HEK293 (cell line): Measurements from ENCODE around the gene DST.
A peak's percentile ranks its signal among the peaks of the same experiment; 100 is the strongest.

Experiments used
- CTCF ChIA-PET: fragments of 350-600 bp; formaldehyde crosslinking; extraction: SDS; loops from one replicate; lab custom pipeline; 2021; ENCODE audit warnings: antibody characterized with exemption; lab: Yijun Ruan, JAX
- POLR2A ChIA-PET: fragments of 300-600 bp; formaldehyde crosslinking; extraction: SDS; loops from one replicate; lab custom pipeline; 2020; ENCODE audit warnings: antibody characterized with exemption, inconsistent platforms; lab: Yijun Ruan, JAX
- H3K27ac ChIP-seq: fragments of 200-500 bp; sonication (Bioruptor generic); 2 replicates; pipeline ENCODE4 v1.5.1; 2014; ENCODE audit warnings: low read depth, low read length, control low read depth, inconsistent platforms; ENCODE audit errors: extremely low read depth
- H3K36me3 ChIP-seq, 2 experiments: fragments of 200-500 bp in 1 of 2; sonication (Bioruptor generic) in 1 of 2; 1 replicate in 1 of 2; 2 replicates in 1 of 2; pipeline ENCODE4 v1.5.1; 2014 to 2017; ENCODE audit warnings: inconsistent platforms in 2 of 2, low read length in 2 of 2; ENCODE audit not compliant: control insufficient read depth in 2 of 2, insufficient read depth in 1 of 2
- H3K4me1 ChIP-seq: fragments of 200-500 bp; sonication (Bioruptor generic); 2 replicates; pipeline ENCODE4 v1.5.1; 2014; ENCODE audit warnings: mild to moderate bottlenecking, low read length, inconsistent platforms; ENCODE audit not compliant: control insufficient read depth, insufficient read depth
- H3K4me3 ChIP-seq: 2 replicates; pipeline ENCODE4 v1.5.1; 2011; ENCODE audit warnings: low read depth, mild to moderate bottlenecking, control low read depth, low read length, moderate library complexity
- H3K9me3 ChIP-seq: fragments of 200-500 bp; sonication (Bioruptor generic); 2 replicates; pipeline ENCODE4 v1.5.1; 2014; ENCODE audit warnings: low read depth, low read length, inconsistent platforms; ENCODE audit not compliant: control insufficient read depth, insufficient read depth
- FEZF1 ChIP-seq: fragments of 450-650 bp; formaldehyde crosslinking; IDR thresholded peaks from 2 replicates; pipeline ENCODE4 v1.5.1; 2016; ENCODE audit warnings: missing biosample characterization, missing genetic modification characterization
- MZF1 ChIP-seq: fragments of 450-650 bp; formaldehyde crosslinking; IDR thresholded peaks from 2 replicates; pipeline ENCODE4 v1.5.1; 2017; ENCODE audit warnings: missing biosample characterization, missing genetic modification characterization, borderline replicate concordance
- ZBTB17 ChIP-seq: fragments of 450-650 bp; formaldehyde crosslinking; IDR thresholded peaks from 2 replicates; pipeline ENCODE4 v1.5.1; 2016; ENCODE audit warnings: missing biosample characterization, missing genetic modification characterization
- ZBTB20 ChIP-seq: fragments of 450-650 bp; formaldehyde crosslinking; IDR thresholded peaks from 2 replicates; pipeline ENCODE4 v1.5.1; 2016; ENCODE audit warnings: missing biosample characterization, missing genetic modification characterization
- ZBTB21 ChIP-seq: fragments of 450-650 bp; formaldehyde crosslinking; IDR thresholded peaks from 2 replicates; pipeline ENCODE4 v1.5.1; 2017; ENCODE audit warnings: missing biosample characterization, missing genetic modification characterization
- ZFP69B ChIP-seq: fragments of 450-650 bp; formaldehyde crosslinking; IDR thresholded peaks from 2 replicates; pipeline ENCODE4 v1.5.1; 2016; ENCODE audit warnings: missing biosample characterization, missing genetic modification characterization
- ZNF2 ChIP-seq: fragments of 450-650 bp; formaldehyde crosslinking; IDR thresholded peaks from 2 replicates; pipeline ENCODE4 v1.5.1; 2016; ENCODE audit warnings: missing biosample characterization, missing genetic modification characterization
- ZNF341 ChIP-seq: fragments of 450-650 bp; formaldehyde crosslinking; IDR thresholded peaks from 2 replicates; pipeline ENCODE4; 2016; ENCODE audit warnings: low read depth, missing biosample characterization, missing genetic modification characterization
- ZNF549 ChIP-seq: fragments of 450-650 bp; IDR thresholded peaks from 2 replicates; pipeline ENCODE4 v1.5.1; 2018; ENCODE audit warnings: missing biosample characterization, missing genetic modification characterization, mild to moderate bottlenecking, inconsistent platforms, moderate library complexity
- ZNF600 ChIP-seq: fragments of 450-650 bp; formaldehyde crosslinking; IDR thresholded peaks from 2 replicates; pipeline ENCODE4 v1.5.1; 2016; ENCODE audit warnings: missing biosample characterization, missing genetic modification characterization
- ZNF664 ChIP-seq: fragments of 450-650 bp; formaldehyde crosslinking; IDR thresholded peaks from 2 replicates; pipeline ENCODE4 v1.5.1; 2016; ENCODE audit warnings: missing biosample characterization, missing genetic modification characterization
- ZXDB ChIP-seq: fragments of 450-650 bp; formaldehyde crosslinking; IDR thresholded peaks from 2 replicates; pipeline ENCODE4 v1.5.1; 2016; ENCODE audit warnings: missing biosample characterization, missing genetic modification characterization
- TF ChIP-seq, protein P1 (sequence below): fragments of 450-650 bp; formaldehyde crosslinking; optimal IDR thresholded peaks from 2 replicates; pipeline ENCODE3; 2016; ENCODE audit warnings: missing biosample characterization, mild to moderate bottlenecking, missing genetic modification characterization
- TF ChIP-seq, protein P2 (sequence below): fragments of 450-650 bp; formaldehyde crosslinking; IDR thresholded peaks from 2 replicates; pipeline ENCODE4 v1.5.1; 2016; ENCODE audit warnings: missing biosample characterization, missing genetic modification characterization
- TF ChIP-seq, protein P3 (sequence below): fragments of 450-650 bp; formaldehyde crosslinking; IDR thresholded peaks from 2 replicates; pipeline ENCODE4 v1.5.1; 2017; ENCODE audit warnings: missing biosample characterization, missing genetic modification characterization
- TF ChIP-seq, protein P4 (sequence below): fragments of 450-650 bp; formaldehyde crosslinking; IDR thresholded peaks from 2 replicates; pipeline ENCODE4 v1.5.0; 2017; ENCODE audit warnings: missing biosample characterization, missing genetic modification characterization, borderline replicate concordance
- TF ChIP-seq, protein P5 (sequence below): fragments of 450-650 bp; formaldehyde crosslinking; IDR thresholded peaks from 2 replicates; pipeline ENCODE4 v1.5.1; 2016; ENCODE audit warnings: missing biosample characterization, missing genetic modification characterization
- TF ChIP-seq, protein P6 (sequence below): fragments of 450-650 bp; IDR thresholded peaks from 2 replicates; pipeline ENCODE4 v1.5.1; 2018; ENCODE audit warnings: missing biosample characterization, missing genetic modification characterization
- TF ChIP-seq, protein P7 (sequence below): fragments of 450-650 bp; formaldehyde crosslinking; IDR thresholded peaks from 2 replicates; pipeline ENCODE4 v1.5.1; 2016; ENCODE audit warnings: missing biosample characterization, missing genetic modification characterization
- TF ChIP-seq, protein P8 (sequence below): fragments of 450-650 bp; formaldehyde crosslinking; IDR thresholded peaks from 2 replicates; pipeline ENCODE4 v1.5.1; 2016; ENCODE audit warnings: missing biosample characterization, missing genetic modification characterization, low read depth

Gene DST

DNA sequence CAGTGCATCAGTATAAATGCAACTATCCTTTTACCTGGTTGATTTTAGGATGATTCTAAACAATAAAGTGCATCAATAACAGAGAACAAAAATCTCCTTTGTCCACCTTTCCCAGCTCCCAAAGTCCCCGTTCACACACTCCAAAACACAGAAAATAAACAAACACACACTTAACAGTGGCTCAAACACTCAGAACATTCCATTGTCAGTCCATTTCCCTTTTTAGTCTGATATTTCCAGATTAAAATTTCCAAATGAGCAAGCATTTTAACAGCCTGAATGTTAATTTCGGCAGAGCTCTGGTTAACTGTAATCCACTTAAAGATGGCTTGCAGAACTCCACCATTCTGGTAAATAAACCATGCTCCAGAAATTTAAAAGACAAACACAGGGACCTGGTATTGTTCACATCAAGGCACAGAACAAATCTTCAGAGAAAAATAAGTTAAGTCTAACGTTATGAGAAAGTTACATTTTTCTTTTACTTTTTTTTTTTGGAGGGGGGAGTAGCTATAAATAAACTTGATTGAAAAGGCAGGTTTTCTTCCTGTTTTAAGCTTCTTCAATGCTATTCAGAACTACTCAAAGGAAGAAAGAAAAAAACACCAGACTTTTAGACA is 100.8 kb downstream of the DST start (continued):
- TF ChIP-seq, protein P1, sequence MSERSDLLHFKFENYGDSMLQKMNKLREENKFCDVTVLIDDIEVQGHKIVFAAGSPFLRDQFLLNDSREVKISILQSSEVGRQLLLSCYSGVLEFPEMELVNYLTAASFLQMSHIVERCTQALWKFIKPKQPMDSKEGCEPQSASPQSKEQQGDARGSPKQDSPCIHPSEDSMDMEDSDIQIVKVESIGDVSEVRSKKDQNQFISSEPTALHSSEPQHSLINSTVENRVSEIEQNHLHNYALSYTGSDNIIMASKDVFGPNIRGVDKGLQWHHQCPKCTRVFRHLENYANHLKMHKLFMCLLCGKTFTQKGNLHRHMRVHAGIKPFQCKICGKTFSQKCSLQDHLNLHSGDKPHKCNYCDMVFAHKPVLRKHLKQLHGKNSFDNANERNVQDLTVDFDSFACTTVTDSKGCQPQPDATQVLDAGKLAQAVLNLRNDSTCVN = no peak
- TF ChIP-seq FEZF1 = peak; percentile 76
- TF ChIP-seq, protein P2, sequence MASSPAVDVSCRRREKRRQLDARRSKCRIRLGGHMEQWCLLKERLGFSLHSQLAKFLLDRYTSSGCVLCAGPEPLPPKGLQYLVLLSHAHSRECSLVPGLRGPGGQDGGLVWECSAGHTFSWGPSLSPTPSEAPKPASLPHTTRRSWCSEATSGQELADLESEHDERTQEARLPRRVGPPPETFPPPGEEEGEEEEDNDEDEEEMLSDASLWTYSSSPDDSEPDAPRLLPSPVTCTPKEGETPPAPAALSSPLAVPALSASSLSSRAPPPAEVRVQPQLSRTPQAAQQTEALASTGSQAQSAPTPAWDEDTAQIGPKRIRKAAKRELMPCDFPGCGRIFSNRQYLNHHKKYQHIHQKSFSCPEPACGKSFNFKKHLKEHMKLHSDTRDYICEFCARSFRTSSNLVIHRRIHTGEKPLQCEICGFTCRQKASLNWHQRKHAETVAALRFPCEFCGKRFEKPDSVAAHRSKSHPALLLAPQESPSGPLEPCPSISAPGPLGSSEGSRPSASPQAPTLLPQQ (tag by site-specific recombination) = no peak
- 0 out of 2 replicates have a peak, but pooled peaks have one; percentile 30 for TF ChIP-seq ZFP69B (tag by site-specific recombination)
- TF ChIP-seq ZNF664 (tag by site-specific recombination) = no peak

DNA sequence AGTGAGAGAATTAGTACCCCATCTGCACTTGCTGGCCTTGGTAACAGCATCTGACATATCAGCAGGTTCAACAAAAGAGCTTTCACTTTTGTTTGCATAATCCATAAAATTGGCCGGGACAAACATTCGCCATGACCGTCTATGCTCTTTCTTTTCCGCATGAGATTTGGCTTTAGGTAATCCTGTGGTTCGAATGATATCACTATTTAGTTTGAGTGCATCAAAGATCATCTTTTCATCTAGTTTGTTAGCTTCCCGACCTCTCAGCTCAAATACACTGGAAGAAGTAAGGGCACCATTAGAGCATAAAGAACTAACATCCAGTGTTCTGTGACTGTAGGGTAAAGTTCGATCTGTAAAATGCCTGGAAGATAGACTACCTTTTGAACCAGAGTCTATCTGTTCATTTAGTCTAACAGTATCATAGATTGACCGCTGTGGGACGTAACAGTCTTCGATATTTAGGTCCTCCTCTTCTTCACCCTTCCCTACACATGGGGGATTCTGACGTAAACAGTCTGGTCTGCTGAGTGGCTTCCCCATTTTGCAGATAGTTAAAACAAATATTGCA is 101.6 kb downstream of the DST start:
- ChIA-PET CTCF (interaction anchor here (0.7 to 2.9 kb wide), 11 partner anchors 8 to 1248 kb away, joined by 3 to 15 read pairs (median 5); no protein-coding TSS in a partner anchor), POLR2A (interaction anchor here (2.1 kb wide), 1 partner anchor 16 kb away, joined by 17 read pairs; no protein-coding TSS in a partner anchor)
- no peaks in the 10 kb centered on the region for H3K9me3 ChIP-seq
- peaks cover 4 to 6% of the 10 kb centered on the region in 2 experiments; a peak in 2 of 3 replicates for H3K36me3 ChIP-seq
- peak overlapping the region; percentile 95 for H3K27ac ChIP-seq
- peaks cover 32% of the 10 kb centered on the region for H3K4me1 ChIP-seq
- peak overlapping the region; percentile 53 for H3K4me3 ChIP-seq
- TF ChIP-seq, protein P3, sequence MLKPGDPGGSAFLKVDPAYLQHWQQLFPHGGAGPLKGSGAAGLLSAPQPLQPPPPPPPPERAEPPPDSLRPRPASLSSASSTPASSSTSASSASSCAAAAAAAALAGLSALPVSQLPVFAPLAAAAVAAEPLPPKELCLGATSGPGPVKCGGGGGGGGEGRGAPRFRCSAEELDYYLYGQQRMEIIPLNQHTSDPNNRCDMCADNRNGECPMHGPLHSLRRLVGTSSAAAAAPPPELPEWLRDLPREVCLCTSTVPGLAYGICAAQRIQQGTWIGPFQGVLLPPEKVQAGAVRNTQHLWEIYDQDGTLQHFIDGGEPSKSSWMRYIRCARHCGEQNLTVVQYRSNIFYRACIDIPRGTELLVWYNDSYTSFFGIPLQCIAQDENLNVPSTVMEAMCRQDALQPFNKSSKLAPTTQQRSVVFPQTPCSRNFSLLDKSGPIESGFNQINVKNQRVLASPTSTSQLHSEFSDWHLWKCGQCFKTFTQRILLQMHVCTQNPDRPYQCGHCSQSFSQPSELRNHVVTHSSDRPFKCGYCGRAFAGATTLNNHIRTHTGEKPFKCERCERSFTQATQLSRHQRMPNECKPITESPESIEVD = peak; percentile 74
- TF ChIP-seq ZNF549 (tag by site-specific recombination) = no peak
- TF ChIP-seq, protein P4, sequence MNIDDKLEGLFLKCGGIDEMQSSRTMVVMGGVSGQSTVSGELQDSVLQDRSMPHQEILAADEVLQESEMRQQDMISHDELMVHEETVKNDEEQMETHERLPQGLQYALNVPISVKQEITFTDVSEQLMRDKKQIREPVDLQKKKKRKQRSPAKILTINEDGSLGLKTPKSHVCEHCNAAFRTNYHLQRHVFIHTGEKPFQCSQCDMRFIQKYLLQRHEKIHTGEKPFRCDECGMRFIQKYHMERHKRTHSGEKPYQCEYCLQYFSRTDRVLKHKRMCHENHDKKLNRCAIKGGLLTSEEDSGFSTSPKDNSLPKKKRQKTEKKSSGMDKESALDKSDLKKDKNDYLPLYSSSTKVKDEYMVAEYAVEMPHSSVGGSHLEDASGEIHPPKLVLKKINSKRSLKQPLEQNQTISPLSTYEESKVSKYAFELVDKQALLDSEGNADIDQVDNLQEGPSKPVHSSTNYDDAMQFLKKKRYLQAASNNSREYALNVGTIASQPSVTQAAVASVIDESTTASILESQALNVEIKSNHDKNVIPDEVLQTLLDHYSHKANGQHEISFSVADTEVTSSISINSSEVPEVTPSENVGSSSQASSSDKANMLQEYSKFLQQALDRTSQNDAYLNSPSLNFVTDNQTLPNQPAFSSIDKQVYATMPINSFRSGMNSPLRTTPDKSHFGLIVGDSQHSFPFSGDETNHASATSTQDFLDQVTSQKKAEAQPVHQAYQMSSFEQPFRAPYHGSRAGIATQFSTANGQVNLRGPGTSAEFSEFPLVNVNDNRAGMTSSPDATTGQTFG = no peak
- peak; percentile 48; the same call in 1 of the 2 replicates for TF ChIP-seq ZBTB20 (tag by site-specific recombination)
- TF ChIP-seq ZXDB (tag by site-specific recombination) = peak; percentile 52
- TF ChIP-seq ZNF2 (tag by site-specific recombination) = peak; percentile 44; the same call in 1 of the 2 replicates
- peak; percentile 26; the same call in 1 of the 2 replicates for TF ChIP-seq ZNF600
- 0 out of 2 replicates have a peak, but pooled peaks have one; percentile 15 for TF ChIP-seq ZNF341 (tag by site-specific recombination)
- TF ChIP-seq, protein P5, sequence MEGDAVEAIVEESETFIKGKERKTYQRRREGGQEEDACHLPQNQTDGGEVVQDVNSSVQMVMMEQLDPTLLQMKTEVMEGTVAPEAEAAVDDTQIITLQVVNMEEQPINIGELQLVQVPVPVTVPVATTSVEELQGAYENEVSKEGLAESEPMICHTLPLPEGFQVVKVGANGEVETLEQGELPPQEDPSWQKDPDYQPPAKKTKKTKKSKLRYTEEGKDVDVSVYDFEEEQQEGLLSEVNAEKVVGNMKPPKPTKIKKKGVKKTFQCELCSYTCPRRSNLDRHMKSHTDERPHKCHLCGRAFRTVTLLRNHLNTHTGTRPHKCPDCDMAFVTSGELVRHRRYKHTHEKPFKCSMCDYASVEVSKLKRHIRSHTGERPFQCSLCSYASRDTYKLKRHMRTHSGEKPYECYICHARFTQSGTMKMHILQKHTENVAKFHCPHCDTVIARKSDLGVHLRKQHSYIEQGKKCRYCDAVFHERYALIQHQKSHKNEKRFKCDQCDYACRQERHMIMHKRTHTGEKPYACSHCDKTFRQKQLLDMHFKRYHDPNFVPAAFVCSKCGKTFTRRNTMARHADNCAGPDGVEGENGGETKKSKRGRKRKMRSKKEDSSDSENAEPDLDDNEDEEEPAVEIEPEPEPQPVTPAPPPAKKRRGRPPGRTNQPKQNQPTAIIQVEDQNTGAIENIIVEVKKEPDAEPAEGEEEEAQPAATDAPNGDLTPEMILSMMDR (tag by site-specific recombination) = 0 out of 2 replicates have a peak, but pooled peaks have one; percentile 9
- TF ChIP-seq ZBTB17 (tag by site-specific recombination) = peak; percentile 98
- TF ChIP-seq ZBTB21 (tag by site-specific recombination) = peak; percentile 58; the same call in 1 of the 2 replicates
- TF ChIP-seq, protein P6, sequence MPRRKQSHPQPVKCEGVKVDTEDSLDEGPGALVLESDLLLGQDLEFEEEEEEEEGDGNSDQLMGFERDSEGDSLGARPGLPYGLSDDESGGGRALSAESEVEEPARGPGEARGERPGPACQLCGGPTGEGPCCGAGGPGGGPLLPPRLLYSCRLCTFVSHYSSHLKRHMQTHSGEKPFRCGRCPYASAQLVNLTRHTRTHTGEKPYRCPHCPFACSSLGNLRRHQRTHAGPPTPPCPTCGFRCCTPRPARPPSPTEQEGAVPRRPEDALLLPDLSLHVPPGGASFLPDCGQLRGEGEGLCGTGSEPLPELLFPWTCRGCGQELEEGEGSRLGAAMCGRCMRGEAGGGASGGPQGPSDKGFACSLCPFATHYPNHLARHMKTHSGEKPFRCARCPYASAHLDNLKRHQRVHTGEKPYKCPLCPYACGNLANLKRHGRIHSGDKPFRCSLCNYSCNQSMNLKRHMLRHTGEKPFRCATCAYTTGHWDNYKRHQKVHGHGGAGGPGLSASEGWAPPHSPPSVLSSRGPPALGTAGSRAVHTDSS = peak; percentile 79
- peak; percentile 56; the same call in 1 of the 2 replicates for TF ChIP-seq FEZF1
- TF ChIP-seq MZF1 = peak; percentile 70
- TF ChIP-seq, protein P7, sequence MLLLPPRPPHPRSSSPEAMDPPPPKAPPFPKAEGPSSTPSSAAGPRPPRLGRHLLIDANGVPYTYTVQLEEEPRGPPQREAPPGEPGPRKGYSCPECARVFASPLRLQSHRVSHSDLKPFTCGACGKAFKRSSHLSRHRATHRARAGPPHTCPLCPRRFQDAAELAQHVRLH (tag by site-specific recombination) = no peak
- 0 out of 2 replicates have a peak, but pooled peaks have one; percentile 12 for TF ChIP-seq ZNF664 (tag by site-specific recombination)
- TF ChIP-seq, protein P8, sequence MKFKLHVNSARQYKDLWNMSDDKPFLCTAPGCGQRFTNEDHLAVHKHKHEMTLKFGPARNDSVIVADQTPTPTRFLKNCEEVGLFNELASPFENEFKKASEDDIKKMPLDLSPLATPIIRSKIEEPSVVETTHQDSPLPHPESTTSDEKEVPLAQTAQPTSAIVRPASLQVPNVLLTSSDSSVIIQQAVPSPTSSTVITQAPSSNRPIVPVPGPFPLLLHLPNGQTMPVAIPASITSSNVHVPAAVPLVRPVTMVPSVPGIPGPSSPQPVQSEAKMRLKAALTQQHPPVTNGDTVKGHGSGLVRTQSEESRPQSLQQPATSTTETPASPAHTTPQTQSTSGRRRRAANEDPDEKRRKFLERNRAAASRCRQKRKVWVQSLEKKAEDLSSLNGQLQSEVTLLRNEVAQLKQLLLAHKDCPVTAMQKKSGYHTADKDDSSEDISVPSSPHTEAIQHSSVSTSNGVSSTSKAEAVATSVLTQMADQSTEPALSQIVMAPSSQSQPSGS = peak; percentile 37
